Glomerular endothelial cell (primary cell): ENCODE measurements around the gene ULK3. TPM values are rescaled to one million over a fixed set of nuclear protein-coding genes. Genes with fewer than 3 reads are reported as not detected.
A peak's percentile ranks its signal among the peaks of the same experiment; 100 is the strongest.
"Not testable (repeated sequence)": the region's sequence is repeated elsewhere in the genome, so short reads cannot be mapped to it uniquely, and the experiment has no call there.

Experiments used
- DNase-seq: peaks from one replicate; pipeline ENCODE4 v3.0.0-alpha.2; 2011; ENCODE audit warnings: low read depth, low spot score; ENCODE audit errors: extremely low read depth
- total RNA-seq: library from RNA; depleted of rRNA; stranded (reverse); fragments of >200 nt; gene quantifications from 2 replicates; pipeline ENCODE4 v1.2.3, GENCODE V29; 2015

ULK3 gene
- 40.0 and 45.2 TPM in 2 replicates for total RNA-seq

- DNase-seq: no peak
Measured at GRCh38 chr15:74842581-74843444, at the start of gene ULK3. Gene ULK3 (minus strand): TSS chr15:74843156. CDS start chr15:74843105, 51 bp downstream.

GRCh38 chr15:74892313-74892712 is 49.4 kb upstream of the ULK3 start:
- no peak for DNase-seq

- DNase-seq: no peak
Measured at GRCh38 chr15:74891469-74891868, 48.5 kb upstream of the ULK3 start.

GRCh38 chr15:74890665-74890960 is 47.7 kb upstream of the ULK3 start:
- DNase-seq: no peak

- DNase-seq: no peak
Measured at GRCh38 chr15:74889883-74890664, 47.1 kb upstream of the ULK3 start, which contains the start of gene MPI. Gene MPI (plus strand): TSS chr15:74890042. CDS start chr15:74890074, 32 bp downstream.

GRCh38 chr15:74889390-74889882 is 46.5 kb upstream of the ULK3 start:
- no peak for DNase-seq

GRCh38 chr15:74888716-74889115 is 45.8 kb upstream of the ULK3 start:
- DNase-seq: no peak

GRCh38 chr15:74887537-74888193 is 44.7 kb upstream of the ULK3 start:
- DNase-seq: not testable (repeated sequence)

GRCh38 chr15:74885461-74885860 is 42.5 kb upstream of the ULK3 start:
- DNase-seq: no peak

- no peak for DNase-seq
Measured at GRCh38 chr15:74884428-74885223, 41.7 kb upstream of the ULK3 start.

GRCh38 chr15:74882528-74882927 is 39.6 kb upstream of the ULK3 start:
- DNase-seq: no peak

GRCh38 chr15:74878273-74878672 is 35.3 kb upstream of the ULK3 start:
- no peak for DNase-seq

GRCh38 chr15:74873756-74874424 is 30.9 kb upstream of the ULK3 start:
- no peak for DNase-seq

- DNase-seq: peak; percentile 57
Measured at GRCh38 chr15:74873036-74873755, 30.2 kb upstream of the ULK3 start, which contains the start of gene SCAMP2. Gene SCAMP2 (minus strand): TSS chr15:74873365. CDS start chr15:74873255, 110 bp downstream.

GRCh38 chr15:74872702-74873035 is 29.7 kb upstream of the ULK3 start:
- no peak for DNase-seq

- no peak for DNase-seq
Measured at GRCh38 chr15:74870436-74871215, 27.7 kb upstream of the ULK3 start.

- DNase-seq: no peak
Measured at GRCh38 chr15:74869726-74870407, 26.9 kb upstream of the ULK3 start.

- no peak for DNase-seq
Measured at GRCh38 chr15:74869372-74869725, 26.4 kb upstream of the ULK3 start.
